ENCODE data around the gene CEBPZOS.

The CEBPZOS gene

GRCh38 chr2:37196320-37197195, at the start of gene CEBPZOS:
Gene CEBPZOS, plus strand, starts transcription at chr2:37196496. Its CDS starts 3,209 bp downstream, at chr2:37199705.
- peak; percentile 86 for DNase-seq (ENCODE audit: low read depth)

- DNase-seq (ENCODE audit: low read depth), result no peak
Measured at GRCh38 chr2:37148325-37148724, 48.0 kb upstream of the CEBPZOS start.

GRCh38 chr2:37149626-37150322, 46.5 kb upstream of the CEBPZOS start:
- no peak for DNase-seq (ENCODE audit: low read depth)

GRCh38 chr2:37153224-37153623, 43.1 kb upstream of the CEBPZOS start:
- no peak for DNase-seq (ENCODE audit: low read depth)

- DNase-seq (ENCODE audit: low read depth), result no peak
Measured at GRCh38 chr2:37154785-37155184, 41.5 kb upstream of the CEBPZOS start.

GRCh38 chr2:37156071-37156856, 40.0 kb upstream of the CEBPZOS start:
- peak; percentile 8 for DNase-seq (ENCODE audit: low read depth)

- peak; percentile 64 for DNase-seq (ENCODE audit: low read depth)
Measured at GRCh38 chr2:37156857-37157714, 39.2 kb upstream of the CEBPZOS start, which contains the start of gene EIF2AK2. Gene EIF2AK2, minus strand, starts transcription at chr2:37156980. Its CDS starts 9,174 bp downstream, at chr2:37147806.

GRCh38 chr2:37164757-37165156, 31.5 kb upstream of the CEBPZOS start:
- DNase-seq (ENCODE audit: low read depth), result no peak

- DNase-seq (ENCODE audit: low read depth), result no peak
Measured at GRCh38 chr2:37167636-37168180, 28.6 kb upstream of the CEBPZOS start.

GRCh38 chr2:37168217-37168981, 27.9 kb upstream of the CEBPZOS start:
- DNase-seq (ENCODE audit: low read depth), result no peak

- DNase-seq (ENCODE audit: low read depth), result no peak
Measured at GRCh38 chr2:37171624-37171950, 24.7 kb upstream of the CEBPZOS start.

GRCh38 chr2:37173741-37174140, 22.6 kb upstream of the CEBPZOS start:
- DNase-seq (ENCODE audit: low read depth), result no peak

GRCh38 chr2:37180006-37180639, 16.2 kb upstream of the CEBPZOS start:
- DNase-seq (ENCODE audit: low read depth), result no peak

GRCh38 chr2:37180640-37181039, 15.7 kb upstream of the CEBPZOS start:
- no peak for DNase-seq (ENCODE audit: low read depth)

GRCh38 chr2:37181726-37182684, 14.3 kb upstream of the CEBPZOS start:
- no peak for DNase-seq (ENCODE audit: low read depth)

GRCh38 chr2:37188570-37188969, 7.7 kb upstream of the CEBPZOS start, which contains the start of gene SULT6B1:
Gene SULT6B1, minus strand, starts transcription at chr2:37188670. Its CDS starts 30 bp downstream, at chr2:37188640.
- DNase-seq (ENCODE audit: low read depth), result no peak

- DNase-seq (ENCODE audit: low read depth), result no peak
Measured at GRCh38 chr2:37189452-37190153, 6.7 kb upstream of the CEBPZOS start.

- no peak for DNase-seq (ENCODE audit: low read depth)
Measured at GRCh38 chr2:37190290-37190689, 6.0 kb upstream of the CEBPZOS start.

Data from activated T-helper 9 cell treated with anti-CD3 and anti-CD28 coated beads, Interleukin-2, amount 50 U/mL, for 16 hours (primary cell).